Keratinocyte (primary cell): Measurements from ENCODE around the gene ROR1. TPM values are rescaled to one million over a fixed set of nuclear protein-coding genes. Genes with fewer than 3 reads are reported as not detected.

Experiments
- DNase-seq: peaks from one replicate; pipeline ENCODE4 v3.0.0-alpha.2; 2011; ENCODE audit warnings: low read depth, missing footprints, low spot score
- FAIRE-seq: peaks from 2 replicates; lab custom pipeline; 2011; peaks lifted over from hg19 to GRCh38; lab: Jason Lieb, UNC
- H2AFZ ChIP-seq: 2 replicates; pipeline ENCODE4 v1.6.0; 2012; ENCODE audit warnings: low read length, control low read depth, inconsistent platforms; ENCODE audit not compliant: control insufficient read depth
- H3K27ac ChIP-seq: 2 replicates; pipeline ENCODE4 v1.5.1; 2011; ENCODE audit warnings: low read length; ENCODE audit not compliant: control insufficient read depth, insufficient read depth
- H3K27me3 ChIP-seq: 3 replicates; pipeline ENCODE4 v1.6.0; 2011; ENCODE audit warnings: low read length; ENCODE audit not compliant: control insufficient read depth, insufficient read depth; ENCODE audit errors: extremely low read depth
- H3K36me3 ChIP-seq, 2 experiments: 2 replicates in 1 of 2; 3 replicates in 1 of 2; pipeline ENCODE4 v1.5.1; 2011; ENCODE audit warnings: low read length in 2 of 2, mild to moderate bottlenecking in 1 of 2; ENCODE audit not compliant: control insufficient read depth in 2 of 2, insufficient read depth in 2 of 2; ENCODE audit errors: extremely low read depth in 1 of 2
- H3K4me1 ChIP-seq: 3 replicates; pipeline ENCODE4 v1.5.1; 2011; ENCODE audit warnings: low read length; ENCODE audit not compliant: control insufficient read depth, insufficient read depth; ENCODE audit errors: extremely low read depth
- H3K4me2 ChIP-seq: 3 replicates; pipeline ENCODE4 v1.6.0; 2011; ENCODE audit warnings: low read depth, low read length; ENCODE audit not compliant: control insufficient read depth, insufficient read depth; ENCODE audit errors: extremely low read depth
- H3K4me3 ChIP-seq, 3 experiments: fragments of 200-600 bp in 1 of 3; sonication (generic) in 1 of 3; 2 replicates in 2 of 3; 3 replicates in 1 of 3; pipeline ENCODE4 v1.5.1; 2011 to 2016; ENCODE audit warnings: low read length in 3 of 3, mild to moderate bottlenecking in 3 of 3, control low read depth in 2 of 3, inconsistent platforms in 1 of 3, low read depth in 1 of 3, mixed read lengths in 1 of 3, mixed run types in 1 of 3, moderate library complexity in 1 of 3; ENCODE audit not compliant: control insufficient read depth in 2 of 3, insufficient read depth in 2 of 3; ENCODE audit errors: extremely low read depth in 1 of 3
- H3K79me2 ChIP-seq: 2 replicates; pipeline ENCODE4 v1.6.0; 2012; ENCODE audit warnings: low read length; ENCODE audit not compliant: control insufficient read depth, insufficient read depth
- H3K9ac ChIP-seq: 3 replicates; pipeline ENCODE4 v1.6.0; 2011; ENCODE audit warnings: low read length; ENCODE audit not compliant: control insufficient read depth, insufficient read depth; ENCODE audit errors: extremely low read depth
- H3K9me1 ChIP-seq: 3 replicates; pipeline ENCODE4 v1.6.0; 2011; ENCODE audit warnings: low read length; ENCODE audit not compliant: control insufficient read depth, insufficient read depth; ENCODE audit errors: extremely low read depth
- H3K9me3 ChIP-seq: 2 replicates; pipeline ENCODE4 v1.5.1; 2012; ENCODE audit warnings: low read depth, low read length; ENCODE audit not compliant: control insufficient read depth
- H4K20me1 ChIP-seq: 3 replicates; pipeline ENCODE4 v1.6.0; 2011; ENCODE audit warnings: low read length; ENCODE audit not compliant: control insufficient read depth, insufficient read depth; ENCODE audit errors: extremely low read depth
- CTCF ChIP-seq, 3 experiments: IDR thresholded peaks in 1 of 3; conservative IDR thresholded peaks in 1 of 3; optimal IDR thresholded peaks in 1 of 3; 2 replicates in 2 of 3; 3 replicates in 1 of 3; pipeline versions ENCODE3 to v1.5.1; 2011; ENCODE audit warnings: low read length in 3 of 3, mild to moderate bottlenecking in 3 of 3, moderate library complexity in 2 of 3, control low read depth in 1 of 3, inconsistent platforms in 1 of 3; ENCODE audit not compliant: insufficient read depth in 2 of 3; ENCODE audit errors: extremely low read depth in 1 of 3
- EZH2 ChIP-seq: IDR thresholded peaks from one replicate; pipeline ENCODE4 v1.6.1; 2012; ENCODE audit warnings: inconsistent platforms, mild to moderate bottlenecking, low read length, moderate library complexity
- dilution Hi-C: fragments of 300-500 bp; cut with MboI; formaldehyde crosslinking; loops from one replicate; pipeline ENCODE4 v1.7.0; 2020; ENCODE audit warnings: low sequenced_read_pairs; ENCODE audit not compliant: extremely low pct_ligation_motif_present
- polyA plus RNA-seq, 5 experiments: library from polyadenylated mRNA; depleted of rRNA in 3 of 5; stranded (reverse) in 3 of 5; stranded (forward) in 1 of 5; unstranded in 1 of 5; fragments of >200 nt; gene quantifications; 1 replicate in 1 of 5; 2 replicates in 3 of 5; 3 replicates in 1 of 5; pipeline versions ENCODE4 v1.2.1 to v1.2.3, GENCODE V29; 2011 to 2012; ENCODE audit warnings: missing spikeins in 2 of 5, low read depth in 1 of 5, low replicate concordance in 1 of 5

ROR1 gene
- polyA plus RNA-seq, 1 donor (not counting 4 experiments of a cell fraction or from before 2014, with no cell fraction given) = 9.2 TPM

DNA sequence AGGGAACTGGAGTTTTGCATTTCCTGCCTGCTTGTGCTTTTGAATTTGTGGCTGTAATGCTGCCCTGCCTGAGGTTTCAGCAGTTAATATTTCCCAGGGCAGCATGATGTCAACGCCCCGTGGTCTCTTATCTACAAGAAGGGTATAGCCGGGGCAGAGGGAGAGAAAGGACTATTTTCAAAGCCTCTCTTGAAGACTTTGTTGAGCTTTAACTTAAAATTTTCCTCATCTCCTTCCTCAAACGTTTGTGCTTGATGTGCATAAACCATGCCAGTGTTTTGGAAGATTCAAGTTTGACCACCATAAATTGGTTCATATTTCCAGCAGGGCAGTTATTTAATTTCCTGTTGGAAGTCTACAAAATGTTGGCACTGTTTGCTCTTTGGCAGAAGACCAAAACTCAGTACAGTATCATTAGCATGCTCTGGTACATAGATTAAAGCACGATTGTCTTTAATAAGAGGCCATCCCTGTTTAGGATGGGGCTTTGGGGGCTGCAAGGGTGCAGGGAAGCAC lies 43.4 kb downstream of the ROR1 start:
- no peak for DNase-seq
- no peaks in the 10 kb centered on the region for H3K9me3 ChIP-seq
- no peak overlapping the region for H3K27ac ChIP-seq
- no peaks in the 10 kb centered on the region for H3K9me1 ChIP-seq
- TF ChIP-seq EZH2 (no peak), CTCF (optimal IDR thresholded peaks at IDR 0.05 in 1 of 3, IDR thresholded peaks at IDR 0.05 in 1 of 3, conservative IDR thresholded peaks at IDR 0.05 in 1 of 3; ENCODE audit: extremely low read depth in 1 of 3, insufficient read depth in 2 of 3, low read length in 3 of 3) (no peak)
- no peak overlapping the region for H2AFZ ChIP-seq
- no peak overlapping the region for H3K4me2 ChIP-seq
- H3K4me1 ChIP-seq = peaks cover 3% of the 10 kb centered on the region
- peak; percentile 39 for FAIRE-seq
- H3K36me3 ChIP-seq = no peaks in the 10 kb centered on the region
- H4K20me1 ChIP-seq = no peaks in the 10 kb centered on the region
- dilution Hi-C loops = no loop called here
- no peaks in the 10 kb centered on the region for H3K27me3 ChIP-seq
- no peak overlapping the region for H3K9ac ChIP-seq
- H3K4me3 ChIP-seq = no peak overlapping the region
- H3K79me2 ChIP-seq = peaks cover 1% of the 10 kb centered on the region

DNA sequence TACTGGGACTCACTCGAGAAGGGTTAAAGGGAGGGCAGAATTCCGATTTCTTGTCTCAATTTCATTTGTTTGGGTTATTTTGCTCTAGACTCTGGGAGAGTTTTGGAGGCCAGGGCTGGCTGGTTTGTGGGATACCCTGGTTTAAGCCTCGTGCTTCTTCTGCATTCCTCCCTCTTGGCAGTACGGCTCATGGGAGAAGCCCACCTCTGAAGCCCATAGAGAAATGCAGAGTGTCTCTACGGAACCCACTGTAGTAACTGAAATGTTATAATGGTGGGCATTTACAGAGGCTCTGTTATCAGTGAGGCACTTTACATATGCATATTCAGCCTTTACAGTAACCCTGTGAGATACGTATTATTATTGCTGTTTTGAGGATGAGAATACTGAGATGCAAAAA lies 43.9 kb downstream of the ROR1 start:
- no peak overlapping the region for H3K4me2 ChIP-seq
- TF ChIP-seq EZH2 (no peak), CTCF (optimal IDR thresholded peaks at IDR 0.05 in 1 of 3, IDR thresholded peaks at IDR 0.05 in 1 of 3, conservative IDR thresholded peaks at IDR 0.05 in 1 of 3; ENCODE audit: extremely low read depth in 1 of 3, insufficient read depth in 2 of 3, low read length in 3 of 3) (no peak)
- H3K27me3 ChIP-seq = no peaks in the 10 kb centered on the region
- no peak for DNase-seq
- no peak for FAIRE-seq
- peaks cover 3% of the 10 kb centered on the region for H3K4me1 ChIP-seq
- peaks cover 1% of the 10 kb centered on the region for H3K79me2 ChIP-seq
- H2AFZ ChIP-seq = no peak overlapping the region
- no peaks in the 10 kb centered on the region for H3K9me3 ChIP-seq
- no peak overlapping the region for H3K4me3 ChIP-seq
- no peak overlapping the region for H3K9ac ChIP-seq
- H3K27ac ChIP-seq = no peak overlapping the region
- no peaks in the 10 kb centered on the region for H3K36me3 ChIP-seq
- no peaks in the 10 kb centered on the region for H3K9me1 ChIP-seq
- dilution Hi-C loops = no loop called here
- no peaks in the 10 kb centered on the region for H4K20me1 ChIP-seq
